ENCODE results near the gene HHAT.

HHAT gene

GRCh38 chr1:210702506-210702905 lies 373.8 kb downstream of the HHAT start:
- in situ Hi-C loops (cut with HindIII; ENCODE audit: low sequenced_read_pairs): no loop called here

GRCh38 chr1:210703593-210703992 lies 374.9 kb downstream of the HHAT start:
- in situ Hi-C loops (cut with HindIII; ENCODE audit: low sequenced_read_pairs): no loop called here

GRCh38 chr1:210705086-210705485 lies 376.4 kb downstream of the HHAT start:
- in situ Hi-C loops (cut with HindIII; ENCODE audit: low sequenced_read_pairs): no loop called here

- in situ Hi-C loops (cut with HindIII; ENCODE audit: low sequenced_read_pairs): no loop called here
These were observed 377.5 kb downstream of the HHAT start for GRCh38 chr1:210706246-210706645.

GRCh38 chr1:210707300-210708240 lies 378.9 kb downstream of the HHAT start:
- in situ Hi-C loops (cut with HindIII; ENCODE audit: low sequenced_read_pairs): no loop called here

- in situ Hi-C loops (cut with HindIII; ENCODE audit: low sequenced_read_pairs): no loop called here
These were observed 381.0 kb downstream of the HHAT start for GRCh38 chr1:210709701-210710100.

- in situ Hi-C loops (cut with HindIII; ENCODE audit: low sequenced_read_pairs): no loop called here
These were observed 383.3 kb downstream of the HHAT start for GRCh38 chr1:210711825-210712612.

- in situ Hi-C loops (cut with HindIII; ENCODE audit: low sequenced_read_pairs): no loop called here
These were observed 386.4 kb downstream of the HHAT start for GRCh38 chr1:210715072-210715471.

- in situ Hi-C loops (cut with HindIII; ENCODE audit: low sequenced_read_pairs): no loop called here
These were observed 393.8 kb downstream of the HHAT start for GRCh38 chr1:210722410-210723081.

- in situ Hi-C loops (cut with HindIII; ENCODE audit: low sequenced_read_pairs): no loop called here
These were observed 394.9 kb downstream of the HHAT start for GRCh38 chr1:210723646-210724045.

GRCh38 chr1:210724768-210725167 lies 396.1 kb downstream of the HHAT start:
- in situ Hi-C loops (cut with HindIII; ENCODE audit: low sequenced_read_pairs): no loop called here

Measured in DLD1 (cell line).